ENCODE results near the gene ENKD1. TPM values are rescaled to one million over a fixed set of nuclear protein-coding genes. Genes with fewer than 3 reads are reported as not detected.

The ENKD1 gene
- 18.2 and 21.8 TPM in 2 replicates for total RNA-seq

GRCh38 chr16:67666559-67667452 is at the start of gene ENKD1, which contains the start of gene C16orf86:
TSS of gene ENKD1 (minus strand) at chr16:67666750. CDS start at chr16:67666442, 308 bp downstream.
TSS of gene C16orf86 (plus strand) at chr16:67666814. CDS start at chr16:67666971, 157 bp downstream.

GRCh38 chr16:67660564-67661028 is 6.0 kb downstream of the ENKD1 start, which contains the start of gene PARD6A:
TSS of gene PARD6A (plus strand) at chr16:67660960. CDS start at chr16:67661039, 79 bp downstream.

GRCh38 chr16:67659675-67660563 is 6.6 kb downstream of the ENKD1 start, which contains the start of gene ACD:
TSS of gene ACD (minus strand) at chr16:67660260. CDS start at chr16:67660220, 40 bp downstream.

Other genes with a start within 250 kb of the ENKD1 start
- gene HSD11B2, start 235.6 kb downstream of the ENKD1 start, total RNA-seq: 0.15 and 0.66 TPM in 2 replicates
- gene ATP6V0D1, start 185.6 kb downstream of the ENKD1 start, total RNA-seq: 181 and 219 TPM in 2 replicates
- gene AGRP, start 183.2 kb downstream of the ENKD1 start, total RNA-seq: not detected in 2 replicates
- gene RIPOR1, start 137.9 kb downstream of the ENKD1 start, total RNA-seq: 39.4 and 47.1 TPM in 2 replicates
- 17.7 and 27.5 TPM in 2 replicates for gene CTCF, start 104.2 kb downstream of the ENKD1 start, total RNA-seq
- gene CARMIL2, start 21.6 kb downstream of the ENKD1 start, total RNA-seq: under 0.01 and 0.29 TPM in 2 replicates
- 15.4 and 16.7 TPM in 2 replicates for gene ACD, start 6.5 kb downstream of the ENKD1 start, total RNA-seq
- 0.44 and 2.5 TPM in 2 replicates for gene PARD6A, start 5.8 kb downstream of the ENKD1 start, total RNA-seq
- gene C16orf86, start 64 bp upstream of the ENKD1 start, total RNA-seq: 9.6 and 13.7 TPM in 2 replicates
- 15.4 and 16.1 TPM in 2 replicates for gene GFOD2, start 52.6 kb upstream of the ENKD1 start, total RNA-seq
- 4.9 and 7.8 TPM in 2 replicates for gene RANBP10, start 139.8 kb upstream of the ENKD1 start, total RNA-seq
- 0.73 and 1.3 TPM in 2 replicates for gene TSNAXIP1, start 140.1 kb upstream of the ENKD1 start, total RNA-seq
- 32.6 and 58.1 TPM in 2 replicates for gene THAP11, start 175.6 kb upstream of the ENKD1 start, total RNA-seq
- 141 and 205 TPM in 2 replicates for gene NUTF2, start 180.2 kb upstream of the ENKD1 start, total RNA-seq
- 35.6 and 36.1 TPM in 2 replicates for gene CENPT, start 180.9 kb upstream of the ENKD1 start, total RNA-seq
- 61.5 and 67.2 TPM in 2 replicates for gene EDC4, start 206.3 kb upstream of the ENKD1 start, total RNA-seq
- 0.73 TPM in 1 of 2 replicates, not detected in the other for gene NRN1L, start 218.1 kb upstream of the ENKD1 start, total RNA-seq
- 14.5 and 18.5 TPM in 2 replicates for gene PSKH1, start 226.5 kb upstream of the ENKD1 start, total RNA-seq